Smooth muscle cell (in vitro differentiated cells): ENCODE data around the gene POGZ. TPM values are rescaled to one million over a fixed set of nuclear protein-coding genes. Genes with fewer than 3 reads are reported as not detected.

Experiments
- DNase-seq: peaks from one replicate; lab custom pipeline; 2025; ENCODE audit not compliant: unreplicated experiment; lab: John Stamatoyannopoulos, UW
- H2AFZ ChIP-seq: fragments of 200-600 bp; sonication (generic); 2 replicates; pipeline ENCODE4 v1.6.0; 2016; ENCODE audit warnings: antibody characterized with exemption, low read depth, mild to moderate bottlenecking
- H3F3A ChIP-seq: fragments of 200-600 bp; sonication (generic); 2 replicates; pipeline ENCODE4 v1.6.0; 2017; ENCODE audit warnings: antibody characterized with exemption, low read depth
- H3K27ac ChIP-seq: fragments of 200-600 bp; sonication (generic); 2 replicates; pipeline ENCODE4 v1.5.1; 2016; ENCODE audit warnings: low read depth, mild to moderate bottlenecking
- H3K27me3 ChIP-seq: fragments of 200-600 bp; sonication (generic); 2 replicates; pipeline ENCODE4 v1.6.1; 2016; ENCODE audit warnings: low read depth, mild to moderate bottlenecking
- H3K36me3 ChIP-seq: fragments of 200-600 bp; sonication (generic); 2 replicates; pipeline ENCODE4 v1.5.1; 2016; ENCODE audit warnings: low read depth
- H3K4me1 ChIP-seq: fragments of 200-600 bp; sonication (generic); 2 replicates; pipeline ENCODE4 v1.5.1; 2016; ENCODE audit warnings: low read depth
- H3K4me2 ChIP-seq: fragments of 200-600 bp; sonication (generic); 2 replicates; pipeline ENCODE4 v1.6.0; 2016; ENCODE audit warnings: mild to moderate bottlenecking
- H3K4me3 ChIP-seq: fragments of 200-600 bp; sonication (generic); 2 replicates; pipeline ENCODE4 v1.5.1; 2016; ENCODE audit warnings: mild to moderate bottlenecking
- H3K79me2 ChIP-seq: fragments of 200-600 bp; sonication (generic); 2 replicates; pipeline ENCODE4 v1.6.0; 2016; ENCODE audit warnings: low read depth, mild to moderate bottlenecking
- H3K9ac ChIP-seq: fragments of 200-600 bp; sonication (generic); 2 replicates; pipeline ENCODE4 v1.6.0; 2016; ENCODE audit warnings: low read depth
- H3K9me3 ChIP-seq: fragments of 200-600 bp; sonication (generic); replicated peaks from 2 replicates; pipeline ENCODE4 v1.5.1; 2016; ENCODE audit warnings: low read depth
- H4K20me1 ChIP-seq: fragments of 200-600 bp; sonication (generic); 2 replicates; pipeline ENCODE4 v1.6.0; 2016; ENCODE audit warnings: low read depth
- CTCF ChIP-seq: fragments of 200-600 bp; sonication (generic); IDR thresholded peaks from 2 replicates; pipeline ENCODE4 v1.5.1; 2017; ENCODE audit warnings: borderline replicate concordance, mild to moderate bottlenecking, antibody characterized with exemption; ENCODE audit not compliant: insufficient read depth, poor library complexity, severe bottlenecking
- WGBS: methylation state at CpG from one replicate; pipeline ENCODE4 v1.1.7; 2016; ENCODE audit warnings: low lambda C conversion rate; 5-methylcytosine and 5-hydroxymethylcytosine counted together
- polyA plus RNA-seq: library from polyadenylated mRNA; unstranded; fragments of >200 nt; fragmentation: Nextera tagmentation; extraction: Ambion mirVana; gene quantifications from 2 replicates; pipeline ENCODE4 v1.2.1, GENCODE V29; 2016
- total RNA-seq: library from RNA; depleted of rRNA; stranded (reverse); fragments of >200 nt; gene quantifications from 2 replicates; pipeline ENCODE4 v1.2.3, GENCODE V29; 2014

The POGZ gene
- total and polyA plus RNA-seq, 2 experiments from 2014 or later = 20.5 to 40.9 TPM

GRCh38 chr1:151501474-151501873 is 42.2 kb upstream of the POGZ start:
- no peak for TF ChIP-seq CTCF
- no peak for DNase-seq
- Histone ChIP-seq H2AFZ (no peak overlapping the region), H3K4me1 (no peaks in the 10 kb centered on the region), H3K36me3 (no peaks in the 10 kb centered on the region), H3K4me2 (no peak overlapping the region), H4K20me1 (no peaks in the 10 kb centered on the region), H3K9me3 (no peaks in the 10 kb centered on the region), H3K27me3 (no peaks in the 10 kb centered on the region), H3K27ac (no peak overlapping the region), H3K79me2 (no peaks in the 10 kb centered on the region), H3K4me3 (no peak overlapping the region), H3K9ac (no peak overlapping the region), H3F3A (no peaks in the 10 kb centered on the region)
- WGBS = 75% methylated on average over 10 of the region's 10 CpGs

GRCh38 chr1:151499930-151500329 is 40.6 kb upstream of the POGZ start:
- Histone ChIP-seq H3K4me2 (no peak overlapping the region), H4K20me1 (no peaks in the 10 kb centered on the region), H3K36me3 (no peaks in the 10 kb centered on the region), H2AFZ (no peak overlapping the region), H3K9ac (no peak overlapping the region), H3K4me3 (no peak overlapping the region), H3K79me2 (no peaks in the 10 kb centered on the region), H3K27me3 (no peaks in the 10 kb centered on the region), H3F3A (peaks cover 8% of the 10 kb centered on the region), H3K27ac (no peak overlapping the region), H3K4me1 (peaks cover 7% of the 10 kb centered on the region), H3K9me3 (no peaks in the 10 kb centered on the region)
- TF ChIP-seq CTCF = no peak
- DNase-seq = no peak
- WGBS = 85% methylated on average over 1 of the region's 1 CpG

DNA sequence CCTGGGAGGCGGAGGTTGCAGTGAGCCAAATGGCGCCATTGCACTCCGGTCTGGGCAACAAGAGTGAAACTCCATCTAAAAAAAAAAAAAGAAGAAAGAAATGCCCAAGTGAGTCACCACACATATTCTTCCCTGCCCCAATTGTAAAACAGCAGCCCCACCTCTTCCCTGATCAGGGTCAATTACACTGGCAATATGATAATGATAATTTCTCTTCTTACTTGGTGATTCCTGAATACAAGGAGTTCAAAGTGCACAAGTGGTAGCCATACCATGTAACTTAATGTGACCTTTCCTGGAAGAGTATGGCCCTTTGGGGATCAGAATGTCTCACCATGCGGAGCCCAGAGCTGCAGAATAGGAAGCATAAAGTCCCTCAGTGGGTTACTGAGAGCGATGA is 40.1 kb upstream of the POGZ start:
- Histone ChIP-seq H3K9me3 (no peaks in the 10 kb centered on the region), H3K4me1 (peaks cover 8% of the 10 kb centered on the region), H3K4me2 (no peak overlapping the region), H3K9ac (no peak overlapping the region), H2AFZ (no peak overlapping the region), H4K20me1 (no peaks in the 10 kb centered on the region), H3K27me3 (no peaks in the 10 kb centered on the region), H3K79me2 (no peaks in the 10 kb centered on the region), H3K36me3 (no peaks in the 10 kb centered on the region), H3F3A (peaks cover 8% of the 10 kb centered on the region), H3K27ac (no peak overlapping the region), H3K4me3 (no peak overlapping the region)
- no peak for DNase-seq
- WGBS = 97% methylated on average over 5 of the region's 5 CpGs
- no peak for TF ChIP-seq CTCF

GRCh38 chr1:151495316-151495715 is 36.0 kb upstream of the POGZ start:
- Histone ChIP-seq H3K79me2 (no peaks in the 10 kb centered on the region), H3K9me3 (no peaks in the 10 kb centered on the region), H3K4me1 (peaks cover 8% of the 10 kb centered on the region), H3K9ac (no peak overlapping the region), H2AFZ (no peak overlapping the region), H3F3A (peaks cover 8% of the 10 kb centered on the region), H3K27ac (no peak overlapping the region), H3K36me3 (no peaks in the 10 kb centered on the region), H4K20me1 (no peaks in the 10 kb centered on the region), H3K27me3 (no peaks in the 10 kb centered on the region), H3K4me3 (no peak overlapping the region), H3K4me2 (peak overlapping the region; percentile 3)
- no peak for DNase-seq
- 47% methylated on average over 1 of the region's 1 CpG for WGBS
- TF ChIP-seq CTCF = no peak
